ENCODE results near the gene FUCA1. TPM values are rescaled to one million over a fixed set of nuclear protein-coding genes. Genes with fewer than 3 reads are reported as not detected.

Gene FUCA1
- total and polyA plus RNA-seq, 2 experiments from 2014 or later: 11.5 to 13.3 TPM

DNA sequence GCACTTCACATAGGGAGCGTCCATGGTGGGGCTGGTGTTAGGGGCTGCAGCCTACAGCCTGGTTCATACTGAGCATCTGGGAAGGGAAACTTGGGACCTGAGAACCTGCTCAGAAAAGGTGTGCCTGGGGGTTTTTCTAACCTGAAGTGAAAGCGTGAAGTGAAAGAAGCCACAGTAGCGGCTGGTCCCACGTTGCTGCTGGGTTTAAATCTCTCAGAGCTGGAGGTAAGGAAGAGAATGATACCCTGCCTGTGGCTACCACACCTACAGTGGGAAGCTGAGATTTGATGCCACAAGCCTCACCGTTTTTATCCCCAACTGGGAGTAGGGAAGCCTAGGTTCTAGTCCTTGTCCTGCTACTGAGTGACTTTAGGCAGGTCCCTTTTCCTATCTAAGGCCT is 21.0 kb upstream of the FUCA1 start:
- no peak overlapping the region for H3K9ac ChIP-seq
- H3K27ac ChIP-seq: no peak overlapping the region
- no peaks in the 10 kb centered on the region for H3K4me1 ChIP-seq (ENCODE audit: insufficient read depth)
- in situ Hi-C loops (cut with MboI): no loop called here
- H3K36me3 ChIP-seq (ENCODE audit: low read depth): no peaks in the 10 kb centered on the region
- no peaks in the 10 kb centered on the region for H3K9me2 ChIP-seq (ENCODE audit: insufficient read depth)
- no peak overlapping the region for H3K4me2 ChIP-seq (ENCODE audit: unreplicated experiment)
- H3K27me3 ChIP-seq (replicated peaks; ENCODE audit: insufficient read depth): 0 out of 2 replicates have a peak, but pooled peaks cover 6% of the 10 kb centered on the region
- H3F3A ChIP-seq (ENCODE audit: insufficient read depth): no peaks in the 10 kb centered on the region
- H3K9me3 ChIP-seq (ENCODE audit: low read depth): no peaks in the 10 kb centered on the region
- WGBS, 2 experiments (ENCODE audit: low coverage in 1 of 2, low lambda C conversion rate in 2 of 2, missing lambda C conversion rate in 2 of 2): 60 to 62% methylated on average over 5 of the region's 5 CpGs
- no peak for DNase-seq
- H4K20me1 ChIP-seq (ENCODE audit: insufficient read depth): no peaks in the 10 kb centered on the region
- no peak for TF ChIP-seq EZH2 (IDR thresholded peaks at IDR 0.05; ENCODE audit: insufficient read depth, poor library complexity, severe bottlenecking)
- TF ChIP-seq EZH2phosphoT487 (IDR thresholded peaks at IDR 0.05; ENCODE audit: insufficient read depth, low read depth): no peak
- H2AFZ ChIP-seq: no peak overlapping the region
- H3K79me2 ChIP-seq (ENCODE audit: insufficient read depth): no peaks in the 10 kb centered on the region
- H3K4me3 ChIP-seq: no peak overlapping the region

DNA sequence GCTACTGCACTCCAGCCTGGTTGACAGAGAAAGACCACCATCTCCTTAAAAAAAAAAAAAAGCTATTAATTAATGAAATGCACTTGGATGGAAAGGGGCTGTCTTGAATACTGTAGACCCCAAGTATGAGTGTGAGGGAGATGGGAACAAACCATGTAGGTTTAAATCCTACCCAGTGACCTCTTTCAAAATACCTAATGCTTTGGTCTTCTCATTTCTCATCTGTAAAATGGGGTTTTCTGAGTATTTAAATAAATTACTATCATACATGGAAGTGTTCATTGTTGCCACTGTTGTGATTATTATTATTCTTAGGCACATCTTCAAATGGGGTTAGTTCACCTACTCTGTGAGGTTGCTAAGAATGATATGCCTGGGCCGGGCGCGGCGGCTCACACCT is 17.1 kb upstream of the FUCA1 start:
- in situ Hi-C loops (cut with MboI): no loop called here
- Histone ChIP-seq H3K9ac (no peak overlapping the region), H3F3A (ENCODE audit: insufficient read depth) (no peaks in the 10 kb centered on the region), H3K27ac (no peak overlapping the region), H3K36me3 (ENCODE audit: low read depth) (no peaks in the 10 kb centered on the region), H3K4me2 (ENCODE audit: unreplicated experiment) (no peak overlapping the region), H4K20me1 (ENCODE audit: insufficient read depth) (no peaks in the 10 kb centered on the region), H3K9me3 (ENCODE audit: low read depth) (no peaks in the 10 kb centered on the region), H3K4me1 (ENCODE audit: insufficient read depth) (no peaks in the 10 kb centered on the region), H3K4me3 (no peak overlapping the region), H3K9me2 (ENCODE audit: insufficient read depth) (no peaks in the 10 kb centered on the region), H3K27me3 (replicated peaks; ENCODE audit: insufficient read depth) (no peaks in the 10 kb centered on the region), H2AFZ (no peak overlapping the region), H3K79me2 (ENCODE audit: insufficient read depth) (no peaks in the 10 kb centered on the region)
- no peak for DNase-seq
- WGBS, 2 experiments (ENCODE audit: low coverage in 1 of 2, low lambda C conversion rate in 2 of 2, missing lambda C conversion rate in 2 of 2): 70 to 78% methylated on average over 4 of the region's 4 CpGs
- no peak for TF ChIP-seq EZH2phosphoT487 (IDR thresholded peaks at IDR 0.05; ENCODE audit: insufficient read depth, low read depth)
- TF ChIP-seq EZH2 (IDR thresholded peaks at IDR 0.05; ENCODE audit: insufficient read depth, poor library complexity, severe bottlenecking): no peak

DNA sequence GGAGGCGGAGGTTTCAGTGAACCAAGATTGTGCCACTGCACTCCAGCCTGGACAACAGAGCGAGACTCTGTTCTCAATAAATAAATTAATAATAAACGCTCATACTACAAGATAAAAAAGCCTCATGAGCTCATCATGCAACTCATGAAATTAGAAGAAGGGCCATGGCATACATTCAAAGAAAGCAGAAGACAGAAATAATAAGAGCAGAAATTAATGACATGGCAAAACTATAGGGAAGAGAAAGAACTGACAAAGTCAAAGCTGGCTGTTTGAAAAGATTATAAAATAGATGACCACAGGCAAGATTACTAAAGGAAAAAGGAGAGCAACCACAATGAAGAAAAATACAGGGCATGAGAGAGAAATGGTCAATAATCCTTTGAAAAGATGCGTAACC is 14.7 kb upstream of the FUCA1 start:
- Histone ChIP-seq H3K27ac (no peak overlapping the region), H3K4me2 (ENCODE audit: unreplicated experiment) (no peak overlapping the region), H2AFZ (no peak overlapping the region), H3K9me3 (ENCODE audit: low read depth) (peaks cover 4% of the 10 kb centered on the region), H3K4me1 (ENCODE audit: insufficient read depth) (no peaks in the 10 kb centered on the region), H3K9me2 (ENCODE audit: insufficient read depth) (no peaks in the 10 kb centered on the region), H3K27me3 (replicated peaks; ENCODE audit: insufficient read depth) (no peaks in the 10 kb centered on the region), H3F3A (ENCODE audit: insufficient read depth) (no peaks in the 10 kb centered on the region), H3K9ac (no peak overlapping the region), H3K36me3 (ENCODE audit: low read depth) (no peaks in the 10 kb centered on the region), H3K79me2 (ENCODE audit: insufficient read depth) (no peaks in the 10 kb centered on the region), H4K20me1 (ENCODE audit: insufficient read depth) (no peaks in the 10 kb centered on the region), H3K4me3 (no peak overlapping the region)
- in situ Hi-C loops (cut with MboI): no loop called here
- TF ChIP-seq EZH2phosphoT487 (IDR thresholded peaks at IDR 0.05; ENCODE audit: insufficient read depth, low read depth): no peak
- TF ChIP-seq EZH2 (IDR thresholded peaks at IDR 0.05; ENCODE audit: insufficient read depth, poor library complexity, severe bottlenecking): no peak
- no peak for DNase-seq
- WGBS, 2 experiments (ENCODE audit: low coverage in 1 of 2, low lambda C conversion rate in 2 of 2, missing lambda C conversion rate in 2 of 2): 55 to 59% methylated on average over 4 of the region's 4 CpGs

DNA sequence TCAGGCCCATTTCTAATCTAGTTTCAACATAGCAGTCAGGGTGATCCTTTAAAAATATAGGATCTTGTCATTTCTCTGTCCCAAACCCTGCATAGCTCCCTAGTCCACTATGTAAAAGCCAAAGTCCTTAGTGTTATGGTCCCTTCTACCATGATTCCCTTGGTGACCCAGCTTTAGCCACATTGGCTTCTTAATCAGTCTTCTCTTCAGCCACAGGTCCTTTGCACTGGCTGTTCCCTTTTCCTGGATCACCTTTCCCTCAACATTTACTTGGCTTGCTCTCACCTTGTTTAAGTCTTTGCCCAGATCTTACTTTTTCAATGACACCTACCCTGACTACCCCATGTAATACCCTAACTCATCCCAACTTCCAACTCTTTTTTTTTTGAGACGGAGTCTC is 11.7 kb upstream of the FUCA1 start:
- Histone ChIP-seq H3K4me2 (ENCODE audit: unreplicated experiment) (no peak overlapping the region), H3K9ac (no peak overlapping the region), H3K9me2 (ENCODE audit: insufficient read depth) (no peaks in the 10 kb centered on the region), H4K20me1 (ENCODE audit: insufficient read depth) (no peaks in the 10 kb centered on the region), H3K36me3 (ENCODE audit: low read depth) (no peaks in the 10 kb centered on the region), H3K4me3 (no peak overlapping the region), H3K4me1 (ENCODE audit: insufficient read depth) (no peaks in the 10 kb centered on the region), H2AFZ (no peak overlapping the region), H3F3A (ENCODE audit: insufficient read depth) (no peaks in the 10 kb centered on the region), H3K27ac (no peak overlapping the region), H3K9me3 (ENCODE audit: low read depth) (peaks cover 4% of the 10 kb centered on the region), H3K79me2 (ENCODE audit: insufficient read depth) (no peaks in the 10 kb centered on the region), H3K27me3 (replicated peaks; ENCODE audit: insufficient read depth) (no peaks in the 10 kb centered on the region)
- in situ Hi-C loops (cut with MboI): no loop called here
- WGBS, 2 experiments (ENCODE audit: low coverage in 1 of 2, low lambda C conversion rate in 2 of 2, missing lambda C conversion rate in 2 of 2): 89% methylated on average over 1 of the region's 1 CpG; no CpG with 5 or more reads in 1 of the 2 experiments
- TF ChIP-seq EZH2 (IDR thresholded peaks at IDR 0.05; ENCODE audit: insufficient read depth, poor library complexity, severe bottlenecking) (no peak), EZH2phosphoT487 (IDR thresholded peaks at IDR 0.05; ENCODE audit: insufficient read depth, low read depth) (no peak)
- no peak for DNase-seq

DNA sequence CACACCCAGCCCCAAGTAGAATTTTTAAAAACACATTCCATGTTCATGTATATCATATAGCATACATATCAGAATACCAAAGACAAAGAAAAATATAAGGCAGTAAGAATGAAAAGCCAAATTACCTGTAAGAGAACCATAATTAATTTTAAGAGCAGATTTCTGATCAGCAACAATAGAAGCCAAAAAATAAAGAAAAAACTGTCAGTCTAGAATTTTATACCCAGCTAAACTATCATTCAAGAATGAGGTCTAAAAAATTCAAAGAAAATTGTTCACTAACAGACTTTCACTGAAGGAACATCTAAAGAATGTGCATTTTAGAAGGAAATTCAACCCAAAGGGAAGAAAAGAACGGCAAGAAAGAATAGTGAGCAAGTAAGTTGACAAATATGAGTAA is 10.6 kb upstream of the FUCA1 start:
- no peak overlapping the region for H3K4me2 ChIP-seq (ENCODE audit: unreplicated experiment)
- H3K79me2 ChIP-seq (ENCODE audit: insufficient read depth): no peaks in the 10 kb centered on the region
- TF ChIP-seq EZH2phosphoT487 (IDR thresholded peaks at IDR 0.05; ENCODE audit: insufficient read depth, low read depth): no peak
- no peak for TF ChIP-seq EZH2 (IDR thresholded peaks at IDR 0.05; ENCODE audit: insufficient read depth, poor library complexity, severe bottlenecking)
- no peaks in the 10 kb centered on the region for H3K36me3 ChIP-seq (ENCODE audit: low read depth)
- in situ Hi-C loops (cut with MboI): no loop called here
- no peaks in the 10 kb centered on the region for H3K4me1 ChIP-seq (ENCODE audit: insufficient read depth)
- H3K27me3 ChIP-seq (replicated peaks; ENCODE audit: insufficient read depth): no peaks in the 10 kb centered on the region
- whole genome bisulfite sequencing, 2 experiments (ENCODE audit: low coverage in 1 of 2, low lambda C conversion rate in 2 of 2, missing lambda C conversion rate in 2 of 2): 12 to 19% methylated on average over 1 of the region's 1 CpG
- H2AFZ ChIP-seq: no peak overlapping the region
- peaks cover 4% of the 10 kb centered on the region for H3K9me3 ChIP-seq (ENCODE audit: low read depth)
- no peak overlapping the region for H3K4me3 ChIP-seq
- H4K20me1 ChIP-seq (ENCODE audit: insufficient read depth): no peaks in the 10 kb centered on the region
- H3K9me2 ChIP-seq (ENCODE audit: insufficient read depth): no peaks in the 10 kb centered on the region
- no peak overlapping the region for H3K27ac ChIP-seq
- DNase-seq: no peak
- no peaks in the 10 kb centered on the region for H3F3A ChIP-seq (ENCODE audit: insufficient read depth)
- H3K9ac ChIP-seq: no peak overlapping the region
